Urinary bladder (tissue), 4 donors: ENCODE measurements around the gene EIF4G1. TPM values are rescaled to one million over a fixed set of nuclear protein-coding genes. Genes with fewer than 3 reads are reported as not detected.
A peak's percentile ranks its signal among the peaks of the same experiment; 100 is the strongest.

ENCODE experiments used
- DNase-seq: peaks from one replicate; pipeline ENCODE4 v3.0.0-alpha.2; 2015; ENCODE audit errors: extremely low spot score
- H3K27ac ChIP-seq: one replicate; pipeline ENCODE4 v1.5.1; 2013; ENCODE audit warnings: low read depth, mild to moderate bottlenecking, moderate library complexity
- H3K36me3 ChIP-seq: one replicate; pipeline ENCODE4 v1.6.1; 2013; ENCODE audit warnings: mild to moderate bottlenecking, moderate library complexity; ENCODE audit not compliant: insufficient read depth
- H3K4me1 ChIP-seq: one replicate; pipeline ENCODE4 v1.6.1; 2013; ENCODE audit warnings: mild to moderate bottlenecking, moderate library complexity; ENCODE audit not compliant: insufficient read depth
- H3K4me3 ChIP-seq: one replicate; pipeline ENCODE4 v1.5.1; 2013; ENCODE audit warnings: low read depth, low read length
- WGBS: extraction: QIAGEN DNeasy Blood & Tissue Kit; methylation state at CpG from one replicate; pipeline ENCODE4 v1.1.7; 2013; 5-methylcytosine and 5-hydroxymethylcytosine counted together
- polyA plus RNA-seq: library from polyadenylated mRNA; stranded (reverse); fragments of 200-250 nt; gene quantifications from one replicate; pipeline ENCODE4 v1.2.3, GENCODE V29; 2013
- total RNA-seq: library from RNA; depleted of rRNA; stranded (reverse); fragments of >200 nt; gene quantifications from one replicate; pipeline ENCODE4 v1.2.3, GENCODE V29; 2014
- donor health status: healthy with polysubstance abuse.
- donor health status: healthy.

EIF4G1 gene
- total and polyA plus RNA-seq, 2 donors = 117 to 224 TPM

- no peaks in the 10 kb centered on the region for H3K36me3 ChIP-seq
- H3K4me3 ChIP-seq = peak overlapping the region; percentile 95
- peak; percentile 96 for DNase-seq
- under 1% methylated on average over 68 of the region's 68 CpGs for WGBS
- peak overlapping the region; percentile 99 for H3K27ac ChIP-seq
- H3K4me1 ChIP-seq = peaks cover 3% of the 10 kb centered on the region
Observed at GRCh38 chr3:184362668-184363546, 48.5 kb downstream of the EIF4G1 start.

- no peaks in the 10 kb centered on the region for H3K4me1 ChIP-seq
- no peak for DNase-seq
- 85% methylated on average over 5 of the region's 5 CpGs for WGBS
- peaks cover 3% of the 10 kb centered on the region for H3K36me3 ChIP-seq
- no peak overlapping the region for H3K4me3 ChIP-seq
- H3K27ac ChIP-seq = no peak overlapping the region
Observed at GRCh38 chr3:184366619-184367289, 52.3 kb downstream of the EIF4G1 start.

GRCh38 chr3:184368116-184368515 lies 53.7 kb downstream of the EIF4G1 start:
- H3K4me3 ChIP-seq = no peak overlapping the region
- H3K4me1 ChIP-seq = no peaks in the 10 kb centered on the region
- no peak overlapping the region for H3K27ac ChIP-seq
- H3K36me3 ChIP-seq = peaks cover 3% of the 10 kb centered on the region
- 84% methylated on average over 9 of the region's 9 CpGs for WGBS
- no peak for DNase-seq

- H3K4me3 ChIP-seq = no peak overlapping the region
- no peaks in the 10 kb centered on the region for H3K4me1 ChIP-seq
- peaks cover 3% of the 10 kb centered on the region for H3K36me3 ChIP-seq
- 60% methylated on average over 3 of the region's 3 CpGs for WGBS
- H3K27ac ChIP-seq = no peak overlapping the region
- DNase-seq = no peak
Observed at GRCh38 chr3:184368586-184369183, 54.3 kb downstream of the EIF4G1 start.

- Histone ChIP-seq H3K4me3 (no peak overlapping the region), H3K4me1 (no peaks in the 10 kb centered on the region), H3K27ac (no peak overlapping the region), H3K36me3 (peaks cover 3% of the 10 kb centered on the region)
- 49% methylated on average over 5 of the region's 5 CpGs for whole genome bisulfite sequencing
- peak; percentile 46 for DNase-seq
Observed at GRCh38 chr3:184371570-184372018, 57.2 kb downstream of the EIF4G1 start.

- no peak for DNase-seq
- H3K27ac ChIP-seq = no peak overlapping the region
- 79% methylated on average over 8 of the region's 8 CpGs for WGBS
Observed at GRCh38 chr3:184372296-184372821, 58.0 kb downstream of the EIF4G1 start.

GRCh38 chr3:184372911-184373310 lies 58.5 kb downstream of the EIF4G1 start:
- Histone ChIP-seq H3K4me3 (no peak overlapping the region), H3K27ac (no peak overlapping the region), H3K36me3 (peaks cover 3% of the 10 kb centered on the region), H3K4me1 (no peaks in the 10 kb centered on the region)
- DNase-seq = no peak
- WGBS = 70% methylated on average over 5 of the region's 5 CpGs

More at GRCh38 chr3:184372296-184372821, 58.0 kb downstream of the EIF4G1 start:
- H3K4me1 ChIP-seq = no peaks in the 10 kb centered on the region
- no peak overlapping the region for H3K4me3 ChIP-seq
- peaks cover 3% of the 10 kb centered on the region for H3K36me3 ChIP-seq

- no peak for DNase-seq
- WGBS = 63% methylated on average over 6 of the region's 6 CpGs
- Histone ChIP-seq H3K27ac (no peak overlapping the region), H3K4me3 (no peak overlapping the region), H3K36me3 (no peaks in the 10 kb centered on the region), H3K4me1 (no peaks in the 10 kb centered on the region)
Observed at GRCh38 chr3:184373422-184373821, 59.0 kb downstream of the EIF4G1 start.

- no peak overlapping the region for H3K4me3 ChIP-seq
- DNase-seq = no peak
- H3K27ac ChIP-seq = no peak overlapping the region
- no peaks in the 10 kb centered on the region for H3K36me3 ChIP-seq
- no peaks in the 10 kb centered on the region for H3K4me1 ChIP-seq
- 79% methylated on average over 12 of the region's 12 CpGs for WGBS
Observed at GRCh38 chr3:184375747-184376461, 61.5 kb downstream of the EIF4G1 start.

GRCh38 chr3:184377374-184377773 lies 63.0 kb downstream of the EIF4G1 start:
- DNase-seq = no peak
- Histone ChIP-seq H3K4me1 (no peaks in the 10 kb centered on the region), H3K4me3 (no peak overlapping the region), H3K27ac (no peak overlapping the region), H3K36me3 (no peaks in the 10 kb centered on the region)
- 82% methylated on average over 5 of the region's 5 CpGs for WGBS

- DNase-seq = no peak
- Histone ChIP-seq H3K4me1 (no peaks in the 10 kb centered on the region), H3K27ac (no peak within 1 kb of the TSS), H3K4me3 (no peak within 1 kb of the TSS), H3K36me3 (no peaks in the 10 kb centered on the region)
- 71% methylated on average over 7 of the region's 7 CpGs for WGBS
Observed at GRCh38 chr3:184377882-184378445, 63.6 kb downstream of the EIF4G1 start, which contains the start of gene THPO. TSS of gene THPO (minus strand) at chr3:184378207. CDS start at chr3:184376259, 1,948 bp downstream.

GRCh38 chr3:184378651-184379357 lies 64.4 kb downstream of the EIF4G1 start:
- no peaks in the 10 kb centered on the region for H3K36me3 ChIP-seq
- no peak overlapping the region for H3K4me3 ChIP-seq
- WGBS = 75% methylated on average over 10 of the region's 10 CpGs
- no peaks in the 10 kb centered on the region for H3K4me1 ChIP-seq
- no peak for DNase-seq
- no peak overlapping the region for H3K27ac ChIP-seq
